Body of pancreas (tissue), 4 donors: ENCODE measurements around the gene ENO2.

Source experiments
- POLR2A ChIP-seq, 3 donors: fragments of 450-650 bp; IDR thresholded peaks; one replicate each; pipeline ENCODE4 v1.6.1; 2016; ENCODE audit warnings: antibody characterized with exemption in 3 of 3, mild to moderate bottlenecking in 2 of 3
- TF ChIP-seq, protein P1 (sequence below), 7 experiments: fragments of 450-650 bp in 4 of 7; fragments of 200-600 bp in 3 of 7; sonication (generic) in 3 of 7; IDR thresholded peaks; one replicate each; pipeline ENCODE4 v1.5.1; 2016 to 2019; ENCODE audit warnings: antibody characterized with exemption in 7 of 7

DNA sequence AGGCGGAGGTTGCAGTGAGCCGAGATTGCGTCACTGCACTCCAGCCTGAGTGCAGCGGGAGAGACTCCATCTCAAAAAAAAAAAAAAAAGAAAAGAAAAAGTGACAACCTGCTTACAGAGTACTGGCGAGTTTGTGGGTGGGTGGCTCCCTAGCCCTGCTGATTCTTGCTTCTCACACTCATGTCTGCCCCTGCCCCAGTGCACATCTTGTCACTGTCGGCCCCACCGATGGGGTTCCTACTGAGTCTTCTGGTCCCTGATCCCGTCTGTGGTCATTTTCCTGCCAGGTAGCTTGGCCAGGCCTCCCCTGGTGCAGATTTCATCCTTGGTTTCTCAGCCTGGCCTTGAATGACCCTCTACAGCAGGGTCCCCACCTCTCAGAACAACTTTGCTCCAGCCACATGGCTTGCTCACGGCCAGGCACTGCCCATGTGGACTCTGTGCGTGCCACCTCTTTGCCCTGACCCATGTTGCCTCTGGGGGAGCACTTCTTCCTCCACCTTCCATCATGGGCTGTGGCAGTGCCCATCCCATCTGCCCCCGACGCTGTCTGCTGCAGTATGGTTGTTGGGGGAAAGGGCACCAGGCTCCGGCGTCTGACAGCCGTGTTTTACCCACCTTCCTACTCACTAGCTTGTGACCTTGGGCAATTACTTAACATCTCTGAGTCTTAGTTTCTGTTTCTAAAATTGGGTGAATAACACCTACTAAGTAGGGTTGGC is 34.7 kb downstream of the ENO2 start:
- TF ChIP-seq, protein P1, sequence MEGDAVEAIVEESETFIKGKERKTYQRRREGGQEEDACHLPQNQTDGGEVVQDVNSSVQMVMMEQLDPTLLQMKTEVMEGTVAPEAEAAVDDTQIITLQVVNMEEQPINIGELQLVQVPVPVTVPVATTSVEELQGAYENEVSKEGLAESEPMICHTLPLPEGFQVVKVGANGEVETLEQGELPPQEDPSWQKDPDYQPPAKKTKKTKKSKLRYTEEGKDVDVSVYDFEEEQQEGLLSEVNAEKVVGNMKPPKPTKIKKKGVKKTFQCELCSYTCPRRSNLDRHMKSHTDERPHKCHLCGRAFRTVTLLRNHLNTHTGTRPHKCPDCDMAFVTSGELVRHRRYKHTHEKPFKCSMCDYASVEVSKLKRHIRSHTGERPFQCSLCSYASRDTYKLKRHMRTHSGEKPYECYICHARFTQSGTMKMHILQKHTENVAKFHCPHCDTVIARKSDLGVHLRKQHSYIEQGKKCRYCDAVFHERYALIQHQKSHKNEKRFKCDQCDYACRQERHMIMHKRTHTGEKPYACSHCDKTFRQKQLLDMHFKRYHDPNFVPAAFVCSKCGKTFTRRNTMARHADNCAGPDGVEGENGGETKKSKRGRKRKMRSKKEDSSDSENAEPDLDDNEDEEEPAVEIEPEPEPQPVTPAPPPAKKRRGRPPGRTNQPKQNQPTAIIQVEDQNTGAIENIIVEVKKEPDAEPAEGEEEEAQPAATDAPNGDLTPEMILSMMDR (IDR thresholded peaks at IDR 0.05), result peak in 1 of 7 experiments; percentile 18
- no peak for TF ChIP-seq POLR2A (IDR thresholded peaks at IDR 0.05)
